Stimulated activated CD4-positive, alpha-beta T cell treated with anti-CD3 and anti-CD28 coated beads, TNF-alpha, amount 100 ng/mL, for 24 hours (primary cell): ENCODE data around the gene FAM47E.
A peak's percentile ranks its signal among the peaks of the same experiment; 100 is the strongest.

Experiments
- DNase-seq, 3 experiments: peaks; one replicate each; pipeline ENCODE4 v3.0.0-alpha.2; 2020; ENCODE audit warnings: low read depth in 3 of 3

Gene FAM47E, protein sequence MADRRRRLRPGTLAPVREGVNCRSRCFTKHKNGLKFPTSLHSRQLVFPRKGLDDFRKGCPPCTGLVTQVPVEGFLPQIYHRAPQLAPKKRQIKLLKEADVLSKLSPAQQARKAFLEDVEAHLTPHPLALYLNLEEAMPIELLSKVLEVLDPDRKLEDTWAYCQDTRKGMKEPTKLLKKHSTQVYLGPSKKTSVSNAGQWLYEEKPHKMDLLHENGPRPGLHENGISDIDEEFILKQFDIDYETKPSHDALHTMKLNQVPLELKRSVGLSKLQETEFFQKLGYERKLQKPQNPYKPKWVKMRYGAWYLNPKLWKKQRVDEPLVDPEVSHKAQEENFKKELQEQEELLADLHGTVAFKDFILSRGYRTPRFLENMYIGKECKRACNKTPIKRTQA

DNA sequence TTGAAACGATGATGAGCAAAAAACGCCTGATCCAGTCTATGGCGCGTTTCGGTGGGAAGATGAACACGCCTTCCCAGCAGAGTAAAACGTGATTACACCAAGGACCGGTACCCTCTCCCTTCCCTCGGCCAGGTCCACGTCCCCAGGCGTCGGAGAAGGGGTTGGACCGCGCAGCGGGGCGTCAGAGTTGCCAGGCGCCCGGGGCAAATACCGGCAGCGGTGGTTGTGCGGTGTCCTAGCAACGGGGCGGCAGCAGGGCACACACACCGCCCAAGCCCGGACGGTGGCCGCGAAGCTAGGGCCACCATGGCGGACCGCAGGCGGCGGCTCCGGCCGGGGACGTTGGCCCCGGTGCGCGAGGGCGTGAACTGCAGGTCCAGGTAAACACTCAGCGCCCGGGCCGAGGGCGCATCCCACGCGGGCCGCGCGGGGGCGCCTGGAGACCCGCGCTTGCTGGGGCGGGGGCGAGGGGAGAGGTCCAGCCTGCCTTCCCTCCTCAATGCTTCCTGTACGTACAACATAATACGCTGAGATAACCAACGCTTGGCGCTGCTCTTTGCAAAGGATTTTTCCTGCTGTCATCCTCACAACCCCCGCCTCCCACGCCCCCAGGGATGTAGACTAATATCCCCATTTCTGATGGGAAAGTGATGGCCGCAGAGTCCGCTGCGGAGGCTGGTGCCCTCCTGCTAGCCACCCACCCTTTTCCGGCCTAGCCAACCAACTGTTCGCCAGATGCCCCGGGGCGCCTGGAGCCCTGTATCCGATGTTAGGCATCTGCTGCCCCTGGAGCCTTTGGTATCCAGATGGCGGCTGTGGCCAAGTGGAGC, at the start of gene FAM47E:
FAM47E (plus strand) TSS at position 281 of the 830 bp plus-strand sequence; CDS start at position 307, 26 bp downstream.
- peak in 1 of 3 experiments; percentile 27 for DNase-seq

DNA sequence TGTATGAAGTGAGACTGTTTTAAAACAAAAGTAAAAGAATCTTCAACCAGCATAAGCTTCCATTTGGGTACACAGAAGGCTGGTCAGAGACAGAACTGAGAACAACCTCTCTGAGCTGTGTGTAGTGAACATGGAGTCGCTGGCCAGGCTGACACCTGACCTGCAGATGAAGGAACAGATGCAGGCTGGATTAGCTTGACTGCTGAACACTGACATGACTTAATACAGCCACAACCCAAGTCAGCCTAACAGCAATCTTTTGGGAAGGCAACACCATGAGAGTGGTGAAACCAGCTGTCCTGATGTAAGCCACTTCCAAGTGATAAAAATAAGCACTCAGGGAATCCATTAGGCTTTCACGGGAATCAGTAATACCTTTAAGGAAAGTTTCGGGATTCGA, 48.0 kb upstream of the FAM47E start:
- DNase-seq, result no peak

DNA sequence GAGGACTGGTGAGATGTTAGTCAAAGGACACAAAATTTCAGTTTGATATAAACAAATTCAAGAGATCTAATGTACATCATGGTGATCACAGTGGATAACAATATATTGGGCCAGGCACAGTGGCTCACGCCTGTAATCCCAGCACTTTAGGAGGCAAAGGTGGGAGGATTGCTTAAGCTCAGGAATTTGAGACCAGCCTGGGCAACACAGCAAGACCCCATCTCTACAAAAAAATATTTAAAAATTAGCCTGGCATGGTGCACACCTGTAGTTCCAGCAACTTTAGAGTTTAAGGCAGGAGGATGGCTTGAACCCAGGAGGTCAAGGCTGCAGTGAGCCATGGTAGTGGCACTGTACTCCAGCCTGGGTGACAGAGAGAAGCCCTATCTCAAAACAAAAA, 46.6 kb upstream of the FAM47E start:
- no peak for DNase-seq

DNA sequence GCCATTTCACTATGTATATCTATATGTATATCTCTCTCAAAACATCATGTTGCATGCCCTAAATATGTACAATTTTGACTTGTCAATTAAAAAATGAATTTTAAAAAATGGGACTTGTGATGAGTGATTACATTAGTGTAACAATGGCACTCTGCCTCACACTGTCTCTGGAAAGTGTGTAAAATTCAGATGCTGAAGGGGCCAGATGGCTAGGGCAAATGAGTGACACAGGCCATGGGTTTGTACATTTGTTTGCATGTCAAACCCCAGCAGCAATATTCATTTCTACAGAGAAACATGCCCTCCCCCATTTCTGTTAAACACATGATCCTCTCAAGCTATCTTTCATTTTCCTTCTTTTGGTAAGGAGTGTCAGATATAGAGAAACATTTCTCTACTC, 46.0 kb upstream of the FAM47E start:
- DNase-seq, result no peak

DNA sequence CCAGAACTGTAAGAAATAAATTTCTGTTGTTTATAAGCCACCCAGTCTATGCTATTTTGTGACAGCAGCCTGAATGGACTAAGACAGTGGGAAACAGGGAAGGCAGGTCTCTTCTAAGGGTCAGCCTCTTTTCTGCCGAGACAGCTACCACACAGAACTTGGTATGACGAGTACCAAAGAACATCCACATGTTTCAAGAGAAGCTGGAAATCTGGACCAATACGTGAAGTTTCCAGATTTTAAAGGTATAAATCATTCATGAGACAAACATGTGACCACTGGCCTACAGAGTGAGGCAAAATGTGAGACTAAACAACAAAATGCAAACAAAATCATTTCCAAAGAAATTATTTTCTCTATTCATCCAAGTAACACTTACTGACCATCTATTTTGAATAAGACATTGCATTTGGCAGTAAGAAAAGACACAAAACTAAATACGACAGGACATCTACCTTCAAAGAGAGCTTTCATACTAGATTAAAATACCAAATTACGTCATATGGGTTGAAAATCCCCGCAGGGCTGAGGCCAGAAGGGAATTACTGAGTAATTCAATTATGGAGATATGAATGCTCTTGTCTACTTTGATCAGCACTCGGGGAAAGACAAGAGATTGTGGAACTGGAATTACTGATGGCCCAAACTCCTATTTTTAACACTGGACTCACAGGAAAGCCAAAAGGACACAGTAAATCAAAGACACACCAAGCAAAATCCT, 45.1 kb upstream of the FAM47E start:
- no peak for DNase-seq

DNA sequence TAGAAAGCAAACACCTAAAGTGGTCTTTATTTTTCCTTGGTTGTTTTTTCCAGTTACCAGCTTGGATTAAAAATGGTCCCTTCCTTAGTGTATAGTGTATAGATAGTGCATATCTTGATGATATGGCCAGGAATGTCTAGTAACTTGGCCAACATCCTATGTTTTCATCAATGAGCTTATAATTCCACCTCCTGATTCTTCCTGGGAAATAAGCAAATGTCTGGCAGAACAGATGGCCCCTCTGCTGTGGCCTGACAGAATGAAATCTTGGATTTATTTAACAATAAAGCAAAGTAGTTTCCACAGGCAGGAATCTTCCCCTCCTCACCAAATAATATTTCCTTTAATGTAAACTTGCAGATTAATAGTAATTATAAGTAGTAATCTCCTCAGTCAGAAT, 44.0 kb upstream of the FAM47E start:
- no peak for DNase-seq

DNA sequence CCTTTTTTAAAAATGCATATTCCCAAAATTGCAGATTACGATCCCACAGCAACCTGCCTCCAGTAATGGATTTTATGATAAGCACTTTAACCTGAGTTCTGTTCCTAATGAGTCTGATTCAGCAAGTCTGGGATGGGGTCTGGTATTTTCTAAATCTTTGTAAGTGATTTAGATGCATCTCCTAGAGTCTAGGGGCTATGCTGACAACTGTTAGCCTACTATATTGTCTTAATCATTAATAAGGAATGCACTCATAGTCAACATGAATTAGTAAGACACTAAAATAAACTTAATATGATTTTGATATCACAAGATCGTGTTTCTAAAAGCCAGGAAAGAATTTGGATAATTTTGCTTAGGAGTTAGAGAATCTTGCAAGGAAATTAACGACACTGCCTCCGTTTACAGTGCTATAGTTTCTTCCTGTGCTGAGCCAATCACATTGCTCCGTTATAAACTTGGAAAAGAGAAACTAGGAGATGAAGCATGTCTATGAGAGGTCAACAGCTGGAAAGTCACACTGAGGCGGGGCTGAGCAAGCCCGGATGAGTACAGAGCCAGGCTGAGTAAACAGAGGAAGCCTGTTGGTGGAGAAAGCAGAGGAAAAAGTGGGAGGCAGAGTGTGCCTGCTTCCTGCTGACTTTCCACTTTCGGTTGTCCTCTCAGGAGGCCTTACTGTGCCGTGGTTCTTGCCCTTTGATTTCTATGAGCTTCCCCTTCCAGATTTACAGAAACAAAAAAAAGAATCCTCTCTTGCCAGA, 43.3 kb upstream of the FAM47E start:
- no peak for DNase-seq

DNA sequence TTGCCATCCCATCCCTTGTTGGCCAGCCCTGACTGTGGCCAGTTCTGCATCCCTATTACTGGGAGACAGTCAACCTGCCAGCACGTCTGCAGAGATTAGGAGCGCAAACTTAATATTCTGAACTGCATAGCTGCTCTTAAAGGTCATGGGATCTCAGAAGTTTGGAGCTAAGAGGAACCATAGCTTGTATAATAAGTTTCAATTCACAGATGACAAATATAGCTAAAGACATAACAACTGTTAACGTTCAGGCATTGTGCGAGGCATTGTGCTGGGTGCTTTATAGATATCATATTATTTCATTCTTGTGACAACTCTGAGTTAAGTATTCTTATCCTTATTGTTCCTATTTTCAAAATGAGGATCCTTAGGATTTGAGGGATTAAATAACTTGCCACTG, 41.6 kb upstream of the FAM47E start:
- no peak for DNase-seq

DNA sequence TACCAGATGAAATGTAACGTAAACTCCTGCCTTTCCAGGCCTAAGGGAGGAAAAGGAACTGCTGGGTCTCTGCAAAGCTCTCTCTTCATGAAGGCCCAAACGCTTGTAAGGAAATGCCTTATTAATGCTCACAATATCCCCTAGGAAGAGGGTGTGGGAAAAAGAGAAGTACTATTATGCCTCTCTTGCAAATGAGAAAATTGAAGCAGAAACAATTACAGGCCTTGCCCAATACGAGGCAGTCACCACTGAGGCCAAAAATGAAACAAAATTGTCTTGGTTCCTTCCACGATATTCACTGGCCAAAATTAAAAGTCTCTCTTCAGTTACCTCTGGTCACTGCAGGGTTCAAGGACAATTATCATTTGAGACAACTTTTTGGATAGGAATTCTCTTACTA, 41.1 kb upstream of the FAM47E start:
- no peak for DNase-seq

DNA sequence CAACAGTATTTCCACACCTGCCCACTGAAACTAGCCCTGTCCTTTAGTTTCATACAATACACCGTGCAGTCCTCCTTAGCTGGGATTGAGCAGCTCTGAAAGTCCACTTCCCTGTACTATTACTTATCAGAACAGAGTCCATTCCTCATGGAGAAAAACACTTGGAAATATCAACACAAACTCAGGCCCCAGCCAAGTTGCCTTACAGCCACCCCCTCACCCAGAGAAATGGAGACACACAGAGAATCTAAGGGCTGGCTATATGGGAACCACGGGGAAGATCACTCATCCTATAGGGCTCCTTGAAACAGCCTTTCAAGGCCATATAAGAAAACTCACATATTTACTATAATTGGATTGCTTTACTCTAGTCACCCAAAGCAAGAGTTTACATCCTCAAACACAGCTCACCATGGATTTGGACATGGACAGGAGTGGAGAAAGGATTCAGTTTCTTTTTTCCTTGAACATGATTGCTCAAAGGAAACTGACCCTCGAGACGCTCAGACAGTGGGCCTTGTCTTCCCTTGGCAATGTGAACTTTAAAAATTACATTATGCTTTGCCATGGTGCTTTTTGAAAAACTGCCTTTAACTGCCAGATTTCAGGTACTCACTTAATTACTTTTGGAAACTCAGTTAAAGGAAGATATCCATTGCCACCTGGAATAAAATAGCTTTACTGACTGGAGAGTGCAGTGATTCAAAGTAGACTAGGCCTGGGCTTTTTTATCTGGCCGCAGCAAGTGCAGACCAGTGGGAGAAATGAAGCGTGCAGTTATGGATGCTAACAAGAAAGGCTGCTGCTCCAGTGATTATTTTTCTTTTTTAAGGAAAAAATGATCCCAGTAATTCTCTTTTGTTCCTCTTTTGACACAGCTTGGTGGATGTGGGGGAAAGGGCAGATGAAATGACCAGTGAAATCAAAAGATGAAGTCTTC, 39.5 kb upstream of the FAM47E start:
- no peak for DNase-seq

DNA sequence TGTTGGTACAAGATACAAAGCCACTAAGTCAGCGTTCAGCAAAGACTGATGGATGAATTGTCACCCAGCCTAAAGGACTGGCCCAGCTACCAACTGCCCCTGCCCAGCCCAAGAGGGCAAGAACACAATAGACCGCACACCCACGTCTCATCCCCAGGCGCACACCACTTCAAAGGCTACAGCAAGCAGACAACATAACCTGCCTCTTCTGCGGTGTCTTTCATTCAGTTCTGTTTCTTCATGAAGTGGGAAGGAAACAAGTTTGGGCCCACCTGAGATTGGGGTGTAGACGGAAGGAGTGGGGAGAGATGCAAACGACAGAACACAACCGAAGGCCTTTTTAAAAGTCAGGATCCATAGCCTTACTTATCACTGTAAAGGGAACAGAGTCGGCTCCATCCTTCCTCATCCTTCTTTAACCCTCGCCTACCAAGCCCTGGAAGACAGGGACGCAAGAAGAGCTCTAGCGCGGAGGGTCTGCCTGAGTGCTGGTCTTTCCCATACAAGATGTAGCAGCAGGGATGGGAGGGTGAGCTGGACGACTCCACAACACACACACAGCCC, 38.6 kb upstream of the FAM47E start:
- DNase-seq, result no peak

DNA sequence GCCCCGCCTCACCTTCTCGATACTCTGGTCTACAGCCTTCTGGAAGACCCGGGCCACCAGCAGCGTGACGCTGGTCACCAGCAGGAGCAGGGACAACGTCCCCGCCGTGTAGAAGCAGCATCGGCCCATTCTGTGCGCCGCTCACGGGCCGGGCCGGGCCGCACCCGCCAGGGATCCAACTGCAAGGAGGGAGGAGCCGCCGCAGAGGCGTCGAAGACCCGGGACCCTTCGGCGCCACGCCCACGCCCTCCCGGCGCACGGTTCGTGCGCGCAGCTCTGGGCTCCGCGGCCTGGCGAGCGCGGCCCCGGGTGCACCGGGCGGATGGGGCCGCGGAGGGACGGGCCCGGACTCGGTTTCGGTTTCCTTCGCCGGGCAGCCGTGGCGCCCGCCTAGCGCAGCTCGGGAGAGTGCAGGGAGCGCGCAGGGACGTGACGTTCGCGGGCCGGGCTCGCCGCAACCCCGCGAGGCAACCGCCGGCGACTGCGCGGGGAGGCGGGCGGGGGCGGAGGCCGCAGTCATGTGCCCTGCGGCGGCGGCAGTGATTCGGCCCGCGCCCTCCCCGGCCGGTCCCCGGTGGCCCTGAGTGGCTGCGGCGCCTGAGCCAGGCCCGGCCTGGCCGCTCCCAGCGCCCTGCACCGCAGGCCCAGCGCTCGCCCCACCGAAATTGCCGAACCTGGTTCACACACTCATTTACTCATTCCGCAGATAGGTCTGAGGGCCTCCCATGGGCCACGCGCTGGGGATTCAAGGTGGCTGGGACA, 37.9 kb upstream of the FAM47E start, which contains the start of gene SCARB2:
SCARB2 (minus strand) TSS at position 410 of the 762 bp plus-strand sequence; CDS start at position 129, 281 bp downstream.
- peak; percentile 29 to 60 (median 42) for DNase-seq

DNA sequence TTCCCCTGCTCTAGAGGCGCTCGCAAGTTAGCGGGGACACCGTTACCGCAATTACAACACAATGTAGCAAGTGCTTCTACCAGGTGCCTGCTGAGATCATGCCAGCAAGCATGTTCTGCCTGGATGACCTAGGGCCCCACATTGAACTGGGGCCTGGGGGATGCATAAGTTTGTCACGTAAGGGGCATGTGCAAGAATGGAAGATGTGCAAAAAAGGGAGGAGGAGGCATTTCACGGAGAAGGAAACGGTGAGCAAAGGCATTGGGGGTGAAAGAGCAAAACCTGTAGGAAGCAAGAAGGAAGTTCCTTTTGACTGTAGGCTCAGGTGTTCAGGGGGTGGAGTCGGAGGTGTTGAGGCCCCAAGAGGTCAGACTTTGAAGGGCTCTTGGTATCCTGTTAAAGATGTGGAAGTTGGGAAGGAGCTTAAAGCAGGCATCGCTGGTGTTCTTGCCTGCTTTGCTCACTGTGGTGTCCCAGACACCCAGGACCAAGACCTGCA, 37.3 kb upstream of the FAM47E start:
- peak in 1 of 3 experiments; percentile 16 for DNase-seq

DNA sequence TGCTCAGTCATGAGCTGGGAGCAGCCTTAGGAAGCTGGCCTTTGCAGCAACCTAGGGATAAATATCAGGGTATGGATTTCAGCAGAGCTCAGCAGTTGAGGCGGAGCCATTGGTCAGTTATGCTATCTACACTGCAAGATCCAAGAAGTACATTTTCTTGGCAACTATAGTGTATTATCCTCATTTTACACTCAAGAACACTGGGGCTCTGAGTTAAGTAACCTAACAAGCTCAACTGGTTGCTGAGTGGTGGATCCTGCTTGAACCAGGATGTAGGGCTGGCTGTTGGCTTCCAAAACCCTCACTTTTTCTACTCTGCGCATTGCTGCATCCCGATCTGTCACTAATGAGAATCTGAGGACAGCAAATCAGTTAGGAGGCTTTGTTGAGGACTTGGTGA, 36.4 kb upstream of the FAM47E start:
- no peak for DNase-seq

DNA sequence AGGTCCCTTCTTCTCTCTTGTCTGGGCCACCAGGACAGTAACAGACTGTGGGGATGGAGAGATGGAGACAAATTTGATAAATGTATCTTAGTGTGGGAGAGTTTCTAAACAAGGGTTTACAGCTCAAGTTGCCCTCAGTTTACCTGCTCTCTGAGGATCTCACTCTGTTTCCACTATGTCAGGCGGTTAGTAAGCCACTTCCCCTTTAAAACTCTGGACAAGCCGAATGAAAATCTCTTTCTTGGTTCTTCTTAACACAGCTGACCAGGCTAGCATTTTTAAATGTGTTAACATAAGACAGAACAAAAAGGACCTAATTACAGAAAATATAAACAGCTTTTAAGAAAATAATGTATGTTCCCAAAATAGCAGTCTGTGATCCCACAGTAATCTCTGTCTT, 35.0 kb upstream of the FAM47E start:
- DNase-seq, result no peak

DNA sequence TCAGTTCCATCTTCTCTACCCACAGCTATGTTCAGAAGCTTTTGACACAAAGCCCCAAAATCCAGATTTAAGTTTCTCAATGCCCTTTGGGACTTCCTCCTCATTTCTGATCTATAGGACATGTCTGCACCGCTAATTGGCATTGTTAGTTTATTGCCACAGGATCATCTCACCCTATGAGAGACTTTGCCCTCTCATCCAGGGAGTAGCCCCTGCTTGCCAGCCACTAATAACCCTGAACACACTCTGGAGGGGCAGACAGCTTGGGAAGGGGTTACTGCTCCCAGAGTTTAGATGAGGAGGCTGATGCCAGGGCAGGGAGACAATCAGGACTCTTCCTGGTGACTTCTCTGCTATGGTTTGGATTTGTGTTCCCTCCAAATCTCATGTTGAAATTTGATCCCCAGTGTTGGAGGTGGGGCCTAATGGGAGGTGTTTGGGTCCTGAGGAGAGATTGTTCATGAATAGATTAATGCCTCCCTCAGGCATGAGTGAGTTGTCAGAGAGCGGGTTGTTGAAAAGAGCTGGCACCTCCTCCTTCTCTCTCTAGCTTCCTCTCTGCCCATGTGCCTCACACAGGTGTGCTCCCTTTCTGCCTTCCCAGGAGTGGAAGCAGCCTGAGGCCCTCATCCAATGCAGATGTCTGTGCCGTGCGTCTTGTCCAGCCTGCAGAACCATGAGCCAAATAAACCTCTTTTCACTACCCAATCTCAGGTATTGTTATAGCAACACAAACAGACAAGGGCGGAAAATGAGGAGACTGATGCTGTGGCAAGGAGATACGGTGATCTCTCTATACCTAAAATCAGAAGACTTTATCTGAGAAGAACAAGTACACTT, 34.3 kb upstream of the FAM47E start:
- DNase-seq, result no peak

DNA sequence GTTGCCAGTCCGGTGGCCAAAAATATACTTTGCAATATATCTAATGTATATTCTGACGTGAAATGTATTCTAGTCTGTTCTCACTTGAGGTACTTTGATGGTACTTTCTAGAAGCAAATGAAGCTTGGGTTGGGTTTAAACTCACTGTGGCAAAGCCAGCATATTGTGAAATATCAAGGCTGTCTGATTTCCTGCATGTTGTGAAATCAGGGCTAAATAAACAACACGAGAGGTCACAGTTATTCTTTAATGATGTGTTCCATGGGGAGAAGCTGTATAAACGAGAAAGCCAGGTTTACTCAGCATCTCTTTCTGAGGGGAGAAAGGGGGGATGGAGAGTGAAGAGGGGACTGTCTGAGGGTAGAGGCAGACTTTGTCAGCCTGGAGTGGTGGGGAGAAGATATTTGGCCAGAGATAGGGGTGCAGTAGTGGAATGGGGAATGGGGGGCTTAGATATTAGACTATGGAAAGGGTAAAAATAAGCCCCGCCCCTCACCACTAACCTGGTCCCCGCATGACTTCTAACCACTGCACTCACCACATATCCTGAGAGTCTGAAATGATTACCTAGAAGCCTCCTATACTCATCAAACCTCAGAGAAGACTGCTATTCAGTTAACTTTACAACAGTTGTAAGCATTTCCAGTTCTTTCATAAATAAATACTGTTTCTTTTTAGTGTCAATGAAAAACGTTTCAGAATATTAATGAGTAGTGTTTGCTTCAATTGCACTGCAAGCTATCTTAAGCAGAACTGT, 32.0 kb upstream of the FAM47E start:
- DNase-seq, result no peak
